GM21786 (cell line): ENCODE results near the gene PAPPA2.

ENCODE experiments used
- ATAC-seq: cut with Tn5 transposase; IDR thresholded peaks from one replicate; pipeline ENCODE4 v1.9.1; 2021; ENCODE audit not compliant: unreplicated experiment

The PAPPA2 gene

DNA sequence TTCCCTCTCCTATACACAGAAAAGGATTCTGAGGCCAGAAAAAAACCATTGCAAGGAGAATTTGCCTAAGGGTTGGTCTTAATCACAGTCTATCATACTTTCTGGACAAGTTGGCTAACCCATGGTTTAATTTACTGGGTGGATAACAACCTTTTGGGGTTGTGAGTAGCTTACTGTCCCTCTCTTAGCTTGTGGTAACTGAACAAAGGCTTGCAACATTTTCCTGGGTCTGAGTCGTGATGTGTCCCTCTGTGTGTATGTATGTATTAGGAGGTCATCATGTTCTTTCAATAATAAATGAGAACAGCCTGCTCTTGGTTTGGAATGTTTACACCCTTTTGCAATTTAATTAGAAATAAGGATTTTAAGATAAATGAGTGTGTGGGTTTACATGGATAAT is 36.7 kb downstream of the PAPPA2 start:
- no peak for ATAC-seq

DNA sequence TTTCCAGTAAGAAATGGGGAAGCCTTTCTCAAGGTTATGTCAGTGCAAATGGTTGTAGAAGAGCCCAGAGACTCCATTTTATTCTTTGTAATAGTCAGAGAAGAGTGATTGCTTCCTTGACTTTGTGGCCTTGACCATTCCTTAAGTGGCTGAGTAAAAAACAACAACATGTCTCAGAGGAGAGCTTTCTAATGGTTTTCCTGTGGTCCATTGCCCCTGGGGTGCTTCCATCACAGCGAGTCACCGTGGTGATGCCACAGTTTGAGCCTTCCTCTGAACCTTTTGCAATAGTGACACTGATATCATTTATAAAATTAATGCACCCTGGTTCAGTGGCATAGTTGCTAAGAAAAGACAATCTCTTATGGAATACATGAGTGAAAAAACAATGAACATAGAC is 38.6 kb downstream of the PAPPA2 start:
- no peak for ATAC-seq

DNA sequence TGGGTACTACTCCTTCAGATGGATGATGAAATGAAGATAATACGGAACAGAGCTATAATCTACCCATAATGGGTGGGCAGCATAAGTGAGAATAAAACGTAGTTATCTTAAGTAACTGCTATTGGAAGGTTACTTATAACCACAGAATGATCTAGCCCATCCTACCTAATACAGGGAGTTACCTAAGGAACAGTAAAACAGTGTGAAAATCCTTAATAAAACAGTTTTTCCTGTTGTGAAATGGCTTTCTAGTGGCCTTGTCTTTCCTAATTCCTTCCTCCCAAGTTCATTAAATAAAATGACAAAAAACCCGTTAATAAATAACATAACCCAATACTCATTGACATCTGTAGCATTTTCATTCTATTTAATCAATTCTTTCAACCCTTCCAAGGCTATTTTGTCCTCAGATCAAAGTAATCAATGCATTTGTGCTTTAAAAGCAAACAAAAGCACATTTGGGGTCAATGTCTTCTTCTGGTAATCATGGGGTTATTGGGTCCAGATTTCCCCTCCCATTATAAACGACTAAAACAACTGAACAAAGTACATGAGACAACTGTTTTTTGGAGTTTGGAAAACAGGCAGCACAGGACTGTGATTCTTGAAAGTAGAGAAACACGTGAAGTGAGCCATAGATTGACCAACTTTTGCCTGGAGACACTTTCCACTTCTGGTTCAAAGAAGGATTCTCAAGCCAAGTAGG is 42.0 kb downstream of the PAPPA2 start:
- ATAC-seq = no peak

DNA sequence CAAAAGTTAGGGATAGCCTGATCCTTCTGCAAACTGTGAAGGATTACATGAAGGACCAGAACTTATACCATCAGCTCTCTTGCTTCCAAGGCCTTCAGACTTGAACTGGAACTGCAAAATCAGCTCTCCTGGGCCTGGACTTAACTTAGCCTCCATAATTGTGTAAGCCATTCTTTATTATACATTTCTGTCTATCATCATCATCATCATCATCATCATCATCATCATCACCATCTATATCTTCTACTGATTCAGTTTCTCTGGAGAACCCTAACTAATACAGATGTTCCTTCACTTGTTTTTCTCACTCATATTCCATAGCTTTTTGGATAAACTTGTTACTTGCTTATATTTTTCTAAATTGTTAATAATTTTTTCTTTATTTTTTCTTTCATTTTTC is 50.0 kb downstream of the PAPPA2 start:
- ATAC-seq = no peak

DNA sequence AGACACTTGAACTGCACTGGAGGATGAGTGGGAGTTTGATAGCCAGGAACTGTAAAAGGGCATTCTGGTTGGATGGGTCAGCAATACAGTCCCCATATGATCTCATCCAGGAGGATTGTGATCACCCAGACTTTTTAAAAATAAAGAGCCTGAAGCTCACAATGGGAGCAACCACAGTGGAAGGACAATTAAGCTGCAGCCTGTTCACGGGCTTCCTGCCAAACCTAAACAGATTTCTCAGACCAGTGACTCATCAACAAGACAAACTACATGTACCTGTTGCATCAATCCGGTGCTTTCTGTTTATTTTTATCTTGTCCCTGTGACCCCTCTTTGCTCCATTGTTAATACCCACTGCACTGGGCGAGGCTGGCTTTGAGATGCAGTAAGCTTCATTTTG is 52.3 kb downstream of the PAPPA2 start:
- no peak for ATAC-seq

DNA sequence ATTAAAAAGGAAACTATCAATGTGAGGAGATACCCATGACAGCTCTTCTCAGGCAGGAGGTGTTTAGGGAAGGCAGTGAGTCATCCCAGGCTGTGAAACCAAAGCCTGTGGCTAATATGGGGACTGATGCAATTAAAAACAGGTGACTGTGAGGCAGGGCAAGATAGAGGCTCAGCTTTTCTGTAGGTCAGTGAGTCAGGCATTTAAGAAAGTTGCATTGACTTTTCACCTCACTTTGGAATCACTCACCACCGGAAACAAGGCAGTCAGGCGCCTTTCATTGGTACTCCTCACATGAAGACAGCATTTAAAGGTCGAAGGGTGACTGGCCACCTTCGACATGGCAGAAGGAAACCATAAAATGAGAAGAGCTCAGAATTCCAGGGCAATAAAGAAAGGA is 54.5 kb downstream of the PAPPA2 start:
- no peak for ATAC-seq

DNA sequence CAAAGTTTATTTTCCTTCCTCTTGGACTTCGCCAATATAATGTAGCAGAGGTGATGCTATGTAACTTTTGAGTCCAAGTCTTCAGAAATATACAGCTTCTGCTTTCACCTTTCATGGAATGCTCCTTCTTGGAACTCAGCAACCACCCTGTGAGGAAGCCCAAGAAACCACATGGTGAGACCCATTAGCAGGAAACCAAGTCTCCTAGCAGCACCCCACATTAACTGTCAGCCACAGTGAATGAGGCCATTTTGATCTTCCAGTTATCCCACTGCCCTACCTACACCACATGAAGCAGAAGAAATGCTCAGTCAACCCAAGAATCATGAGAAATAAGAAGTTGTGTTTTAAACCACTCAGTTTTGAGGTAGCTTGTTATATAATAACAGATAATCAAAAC is 58.2 kb downstream of the PAPPA2 start:
- no peak for ATAC-seq

DNA sequence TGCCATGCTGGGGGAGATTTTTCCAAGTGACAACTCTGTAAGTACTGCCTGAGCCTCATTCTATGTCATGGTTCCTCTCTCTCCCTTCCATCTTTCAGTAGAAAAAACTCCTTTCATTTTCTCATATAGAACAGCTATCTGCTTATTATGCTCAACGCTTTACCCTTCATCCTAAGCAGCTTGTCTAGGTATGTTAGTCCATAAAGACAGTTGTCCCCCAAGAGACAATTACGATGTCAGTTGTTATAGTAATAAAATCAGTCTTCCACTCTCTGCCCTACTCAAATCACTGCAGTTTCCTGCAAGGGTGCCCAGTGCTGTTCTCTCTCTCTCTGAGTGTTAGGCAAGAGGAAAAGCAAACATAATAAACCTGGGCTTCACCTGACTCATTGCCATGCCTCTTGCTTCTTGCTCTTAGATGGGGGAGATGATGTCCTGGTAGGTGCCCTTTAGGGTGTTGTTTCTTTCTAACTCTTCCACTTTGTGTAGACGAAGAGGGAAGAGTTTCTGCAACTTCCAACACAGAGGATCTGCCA is 59.4 kb downstream of the PAPPA2 start:
- no peak for ATAC-seq

DNA sequence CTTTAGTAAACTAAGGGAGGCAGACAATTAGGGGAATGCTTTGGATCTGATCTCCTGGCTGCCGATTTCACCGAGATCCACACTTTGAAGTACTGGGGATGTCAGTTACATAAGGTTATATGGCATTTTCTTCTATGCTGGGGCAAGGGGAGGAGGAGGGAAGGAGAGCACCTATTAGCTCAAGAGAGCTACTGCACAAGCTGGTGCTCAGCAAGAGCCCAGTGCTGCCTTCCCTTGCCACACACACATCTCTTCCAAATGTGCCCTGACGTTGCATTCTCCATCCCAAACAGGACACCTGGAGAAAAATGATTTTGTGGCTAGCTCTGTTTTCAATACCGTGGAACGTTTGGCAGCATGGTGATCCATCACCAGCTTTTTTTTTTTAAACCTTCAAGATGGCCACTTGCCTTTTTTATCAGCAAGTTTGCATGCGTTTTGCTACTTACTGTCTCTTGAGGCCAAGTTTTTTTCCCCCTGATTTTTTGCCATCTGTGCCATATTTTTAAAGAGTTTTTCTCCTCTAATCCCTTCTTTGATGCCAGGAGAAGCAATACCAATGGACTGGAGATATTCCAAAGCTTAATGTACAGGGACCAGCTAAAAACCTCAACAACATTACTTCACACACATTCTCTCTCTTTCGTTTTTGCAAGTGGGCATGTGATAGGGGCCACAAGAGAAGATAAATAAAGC is 66.6 kb downstream of the PAPPA2 start:
- ATAC-seq = no peak

DNA sequence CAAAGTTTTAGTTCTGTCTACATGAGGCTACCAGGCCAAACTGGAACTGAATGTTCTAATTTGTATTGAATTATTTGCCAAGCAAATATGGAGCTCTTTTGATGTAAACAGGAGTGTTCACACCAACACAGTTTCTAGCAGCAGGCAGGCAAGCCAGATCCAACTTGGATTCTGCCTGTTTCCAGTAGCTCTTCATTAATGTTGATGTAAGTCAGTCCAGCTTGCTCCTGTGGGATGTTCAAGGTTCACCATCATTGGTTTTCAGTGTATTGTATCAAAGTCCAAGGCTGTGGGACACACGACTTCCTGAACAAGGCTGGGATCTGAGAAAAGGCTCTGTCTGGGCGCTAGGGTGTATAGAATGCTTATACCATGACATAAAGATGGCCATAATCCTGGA is 68.1 kb downstream of the PAPPA2 start:
- ATAC-seq = no peak

DNA sequence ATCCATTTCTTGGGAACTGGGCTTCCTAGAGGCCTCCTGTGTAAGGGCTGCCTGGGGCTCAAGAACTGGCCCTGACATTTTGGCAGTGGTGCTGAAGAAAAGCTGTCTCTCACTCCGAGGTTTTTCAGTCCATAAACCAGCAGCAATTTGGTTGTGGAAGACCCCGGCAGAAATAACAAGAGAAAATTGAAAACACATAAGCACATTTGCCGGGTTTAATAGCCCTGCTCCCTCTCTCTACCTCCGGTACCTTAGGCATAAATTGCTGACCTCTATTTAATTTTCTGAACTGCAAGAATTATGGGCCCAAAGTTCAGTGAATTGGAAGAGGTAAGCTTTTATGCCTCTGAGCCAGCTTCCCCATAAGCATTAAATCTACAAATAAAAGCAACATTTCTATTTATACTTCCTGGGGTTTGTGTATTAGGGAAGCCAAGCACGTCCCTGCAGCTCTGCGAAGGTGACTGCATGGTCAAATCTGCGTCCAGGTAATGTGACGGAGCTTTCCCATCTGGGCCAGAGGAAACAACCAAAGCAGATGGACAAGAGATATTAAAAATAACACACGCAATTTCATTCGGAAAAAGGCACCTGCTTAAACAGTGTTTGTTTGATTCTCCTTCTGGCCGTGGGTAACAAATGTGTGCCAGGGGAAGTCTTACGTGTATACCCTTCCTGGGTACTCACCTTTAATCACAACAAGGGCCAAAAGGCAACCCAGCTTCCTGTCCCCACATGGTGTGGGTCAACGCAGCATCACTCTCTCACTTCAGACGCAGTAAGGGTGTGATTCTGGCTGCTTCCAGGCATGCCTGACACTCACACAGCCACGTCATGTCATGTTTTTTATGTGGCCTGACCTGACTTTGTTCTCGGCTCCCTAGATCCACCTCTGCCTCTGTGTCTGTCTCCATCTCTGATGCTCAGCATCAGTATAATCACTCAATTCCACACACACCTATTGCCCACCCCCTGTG is 69.2 kb downstream of the PAPPA2 start:
- no peak for ATAC-seq

DNA sequence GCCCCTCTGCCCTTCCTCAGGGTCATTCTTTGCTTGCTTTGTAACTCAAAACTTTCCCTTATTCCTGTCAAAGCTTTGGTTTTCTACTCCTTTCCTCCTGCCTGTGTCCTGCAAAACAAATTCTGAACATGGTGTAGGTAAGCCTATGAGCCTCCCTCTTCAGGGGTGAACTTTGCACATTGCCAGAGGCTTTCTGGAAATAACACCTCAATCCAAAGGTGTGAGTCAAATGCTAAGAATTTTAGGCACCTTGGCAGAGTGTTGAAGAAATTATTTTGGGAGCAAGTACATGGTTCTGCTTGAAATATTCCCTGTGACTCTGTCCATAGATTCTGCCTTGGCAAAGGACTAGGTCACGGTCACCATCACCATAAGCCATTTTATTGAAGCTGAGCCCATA is 70.0 kb downstream of the PAPPA2 start:
- ATAC-seq = no peak

DNA sequence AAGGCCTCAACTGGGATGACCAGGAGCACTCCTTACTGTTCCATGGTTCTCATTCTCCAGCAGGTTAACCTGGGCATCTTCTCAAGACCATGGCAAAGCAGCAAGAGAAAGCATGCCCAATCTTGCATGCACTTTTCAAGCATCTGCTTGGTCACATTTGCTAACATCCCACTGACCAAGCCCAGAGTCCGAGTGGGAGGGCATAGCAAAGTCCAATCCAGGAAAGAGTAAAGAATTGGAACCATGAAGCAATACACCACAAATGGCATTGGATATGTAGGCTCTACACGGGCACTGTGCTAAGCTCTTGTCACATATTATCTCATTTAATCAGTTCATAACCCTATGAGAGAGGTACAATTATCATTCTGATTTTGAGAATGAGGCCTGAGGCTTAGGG is 73.6 kb downstream of the PAPPA2 start:
- ATAC-seq = no peak

DNA sequence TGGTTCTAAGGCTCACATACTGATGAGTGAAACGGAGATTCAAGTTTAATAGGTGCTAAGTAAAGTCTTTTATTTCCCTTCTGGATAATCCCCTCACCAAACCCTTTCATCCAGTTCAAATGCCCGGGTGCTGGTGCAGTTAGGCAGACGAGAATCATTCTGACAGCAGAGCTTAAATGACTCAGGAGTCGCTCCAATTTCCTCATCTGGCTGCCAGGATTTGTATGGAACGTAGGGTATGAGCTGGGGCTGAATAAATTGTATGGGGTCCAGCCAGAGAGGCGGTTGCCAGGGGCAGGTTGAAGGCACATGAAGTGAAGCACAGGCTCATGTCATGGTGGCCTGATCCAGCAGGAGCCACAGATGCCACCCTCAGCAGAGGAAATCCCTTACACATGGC is 76.0 kb downstream of the PAPPA2 start:
- ATAC-seq = no peak

DNA sequence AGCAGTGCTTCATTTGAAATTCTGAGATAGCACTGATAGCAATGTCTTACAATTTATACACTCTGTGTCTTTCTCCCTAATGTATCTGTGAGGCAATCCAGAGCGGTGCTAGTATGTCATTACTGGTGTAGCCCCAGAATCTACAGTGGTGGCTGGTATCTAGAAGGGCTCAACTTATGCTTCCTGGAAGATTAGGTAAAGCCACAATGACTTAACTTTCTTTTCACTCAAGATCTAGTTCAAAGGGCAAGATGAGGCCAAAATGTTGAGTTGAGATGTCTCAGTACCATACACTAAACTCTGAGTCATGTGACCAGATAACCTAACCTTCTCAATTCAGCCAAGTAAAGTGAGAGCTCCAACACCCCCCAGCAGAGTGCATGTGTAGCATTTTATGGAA is 77.5 kb downstream of the PAPPA2 start:
- no peak for ATAC-seq

DNA sequence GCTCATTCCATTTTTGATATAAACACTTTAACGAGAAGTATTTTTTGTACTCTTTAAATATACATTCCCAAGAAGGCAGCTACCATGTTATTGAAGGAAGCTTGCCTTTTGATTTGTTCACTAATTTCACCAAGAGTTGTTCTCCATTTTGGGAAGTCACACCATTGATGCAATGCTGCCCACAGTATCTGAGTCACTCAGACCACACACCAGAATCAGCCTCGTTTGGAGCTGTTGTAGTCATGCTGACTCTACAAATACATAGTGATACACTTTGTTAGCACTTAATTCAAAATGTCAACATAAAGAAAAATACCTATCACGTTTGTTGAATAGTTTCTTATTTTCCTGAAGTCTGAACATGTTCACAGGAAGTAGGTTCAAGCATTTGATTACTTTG is 78.7 kb downstream of the PAPPA2 start:
- no peak for ATAC-seq

DNA sequence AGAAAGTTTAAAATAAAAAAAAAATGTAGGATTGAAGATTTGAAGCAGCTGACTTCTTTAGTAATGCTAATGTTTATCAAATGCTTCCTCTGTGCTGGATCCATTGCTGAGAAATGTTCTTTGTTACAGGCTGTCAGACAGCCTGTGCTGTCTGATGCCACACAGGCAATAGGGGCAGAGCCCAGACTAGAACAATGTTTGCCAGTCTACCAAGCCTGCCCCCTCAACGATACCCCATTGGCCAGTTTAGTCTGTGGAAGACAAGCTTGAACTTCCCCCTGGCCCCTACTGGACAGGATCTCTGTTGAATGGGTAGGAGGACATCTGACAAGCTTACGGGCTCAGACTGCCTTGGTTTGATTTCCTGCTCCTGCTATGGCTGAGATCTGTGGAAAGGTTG is 79.4 kb downstream of the PAPPA2 start:
- no peak for ATAC-seq

DNA sequence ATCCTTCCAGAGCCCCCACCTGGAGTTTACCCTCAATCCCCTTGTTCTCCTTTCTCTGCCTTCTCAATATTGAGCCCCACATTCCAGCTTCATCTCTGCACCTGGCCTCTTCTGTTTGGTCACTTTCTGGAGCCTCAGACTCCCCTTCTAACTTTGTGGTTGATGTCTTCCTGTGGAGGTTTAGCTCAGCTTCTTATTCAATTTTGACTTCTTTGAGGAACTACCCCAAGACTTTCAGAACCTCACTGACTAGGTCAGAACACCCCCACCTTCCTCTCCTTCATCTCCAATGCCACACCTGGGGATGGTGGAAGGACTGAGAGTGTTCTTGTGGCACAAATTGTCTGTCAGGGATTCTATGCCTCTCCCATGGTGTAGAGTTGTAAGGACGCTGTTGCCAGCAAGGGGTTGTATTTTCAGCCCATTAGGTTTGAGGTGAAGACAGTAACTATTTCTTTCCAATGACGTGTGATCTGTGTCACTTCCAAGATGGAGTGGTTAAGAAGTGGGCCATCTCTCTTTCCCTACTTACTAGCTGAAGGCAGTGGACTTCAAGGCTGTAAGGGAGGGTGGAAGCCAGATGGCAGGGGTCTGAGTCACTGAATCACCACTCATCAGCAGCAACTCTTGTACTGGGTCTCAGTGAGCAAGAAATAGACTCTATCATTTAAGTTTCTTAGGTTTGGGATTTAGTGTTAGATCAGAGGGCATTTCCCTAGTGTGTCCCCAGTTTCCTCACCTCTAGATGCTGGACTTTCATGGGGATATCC is 80.6 kb downstream of the PAPPA2 start:
- ATAC-seq = no peak

DNA sequence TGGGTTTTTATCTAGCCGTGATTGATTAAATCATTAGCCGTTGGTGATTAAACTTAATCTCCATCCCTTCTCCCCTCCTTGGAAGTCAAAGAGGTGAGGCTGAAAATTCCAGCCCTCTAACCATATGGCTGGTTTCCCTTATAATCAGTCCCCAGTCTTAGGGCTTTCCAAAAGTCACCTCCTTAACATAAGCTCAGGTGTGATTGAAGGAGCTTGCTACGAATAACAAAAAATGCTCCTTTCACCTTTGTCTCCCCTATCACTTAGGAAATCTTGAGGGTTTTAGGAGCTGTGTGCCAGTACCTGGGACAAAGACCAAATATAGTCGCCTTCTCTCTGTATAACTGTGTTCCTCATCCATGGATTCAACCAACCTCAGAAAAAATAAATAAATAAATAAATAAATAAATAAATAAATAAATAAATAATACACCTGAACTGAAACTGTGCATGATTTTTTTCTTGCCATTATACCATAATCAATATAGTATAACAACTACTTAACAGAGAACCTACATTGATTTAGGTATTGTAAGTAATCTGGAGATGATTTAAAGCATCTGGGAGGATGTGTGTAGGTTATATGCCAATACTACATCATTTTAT is 82.2 kb downstream of the PAPPA2 start:
- ATAC-seq = no peak

DNA sequence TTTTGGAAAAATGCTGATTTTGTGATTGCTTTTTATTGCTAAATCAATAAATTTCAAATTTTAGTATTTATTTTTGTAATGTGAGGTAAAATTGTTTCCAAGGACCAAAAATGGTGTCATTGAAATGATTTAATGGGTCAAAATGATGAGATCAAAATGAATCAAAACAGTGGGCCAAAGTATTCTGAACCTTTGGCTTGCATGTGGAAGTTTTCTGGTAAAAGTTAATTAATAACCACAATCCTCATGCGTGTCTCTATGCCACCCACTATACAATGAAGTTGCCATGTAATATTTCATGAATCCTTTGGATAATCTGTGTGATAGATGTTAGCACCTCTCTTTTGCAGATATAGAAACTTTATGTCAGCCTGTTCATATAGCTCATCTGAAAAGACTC is 83.8 kb downstream of the PAPPA2 start:
- no peak for ATAC-seq
